M059J (cell line): Measurements from ENCODE around the gene PPP1R2C. TPM values are rescaled to one million over a fixed set of nuclear protein-coding genes. Genes with fewer than 3 reads are reported as not detected.

Experiments
- DNase-seq: peaks from one replicate; pipeline ENCODE4 v3.0.0-alpha.2; 2012; ENCODE audit warnings: low read depth
- total RNA-seq: library from RNA; depleted of rRNA; stranded (reverse); fragments of >200 nt; shearing (Covaris generic); gene quantifications from 2 replicates; pipeline ENCODE4 v1.2.3, GENCODE V29; 2014

PPP1R2C gene
- total RNA-seq, 1 experiment from 2014 or later, result not detected

- DNase-seq, result peak; percentile 42
These were observed 29.7 kb downstream of the PPP1R2C start for GRCh38 chrX:42748067-42748850.

DNA sequence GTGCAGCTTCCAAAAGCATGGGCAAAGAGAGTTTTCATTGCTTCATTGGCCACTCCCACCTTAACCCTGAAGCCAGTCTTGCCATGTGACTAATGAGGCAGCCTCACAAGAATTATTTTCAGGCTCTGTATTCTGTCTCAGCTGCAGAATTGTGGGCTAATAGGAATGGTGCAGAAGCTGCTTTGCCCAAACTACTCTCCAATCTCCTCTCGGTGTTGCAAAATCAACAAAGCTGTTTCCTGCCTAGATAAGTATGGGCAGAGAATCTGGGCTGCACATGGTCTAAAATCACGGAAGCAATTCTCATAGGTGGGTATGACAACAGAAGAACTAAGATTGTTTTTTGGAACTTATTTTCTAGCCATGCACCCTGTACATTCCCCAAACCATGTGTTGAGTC lies 31.4 kb downstream of the PPP1R2C start:
- no peak for DNase-seq

DNA sequence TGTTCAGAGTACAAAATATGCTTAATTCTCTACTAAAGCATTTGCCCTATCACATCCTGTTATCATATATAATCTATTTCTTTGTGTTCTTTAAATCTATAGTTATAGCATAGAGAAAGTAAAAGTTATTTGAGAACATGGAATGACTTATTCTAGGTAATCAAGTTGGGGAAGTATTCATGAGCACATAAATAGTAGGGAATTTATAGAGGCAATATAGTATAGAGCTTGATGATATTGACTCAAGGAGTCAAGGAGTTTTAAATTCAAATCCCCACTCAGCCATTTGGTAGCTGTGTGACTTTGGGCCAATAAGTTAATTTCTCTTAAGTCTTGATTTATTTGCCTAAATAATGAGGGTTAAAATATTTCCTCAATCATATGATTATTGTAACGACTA lies 37.5 kb downstream of the PPP1R2C start:
- no peak for DNase-seq

GRCh38 chrX:42739741-42740140 lies 38.2 kb downstream of the PPP1R2C start:
- DNase-seq, result no peak

DNA sequence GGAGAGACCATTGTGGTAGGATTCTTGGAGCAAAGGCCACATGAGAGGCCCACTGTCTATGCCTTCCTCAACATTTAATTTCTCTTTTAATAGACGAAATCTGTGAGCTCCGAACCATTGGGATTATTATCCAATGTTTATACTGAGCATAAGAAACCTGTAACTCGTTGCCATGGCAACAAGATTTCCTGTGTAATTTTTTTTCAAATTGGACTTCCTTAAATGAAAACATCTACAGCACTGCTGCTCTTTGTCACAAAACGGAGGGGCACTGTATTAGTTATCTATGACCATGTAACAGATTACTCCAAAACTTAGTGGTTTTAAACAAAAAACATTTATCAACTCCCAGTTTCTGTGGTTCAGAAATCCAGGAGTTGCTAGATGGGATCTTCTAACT lies 38.7 kb downstream of the PPP1R2C start:
- peak; percentile 70 for DNase-seq

DNA sequence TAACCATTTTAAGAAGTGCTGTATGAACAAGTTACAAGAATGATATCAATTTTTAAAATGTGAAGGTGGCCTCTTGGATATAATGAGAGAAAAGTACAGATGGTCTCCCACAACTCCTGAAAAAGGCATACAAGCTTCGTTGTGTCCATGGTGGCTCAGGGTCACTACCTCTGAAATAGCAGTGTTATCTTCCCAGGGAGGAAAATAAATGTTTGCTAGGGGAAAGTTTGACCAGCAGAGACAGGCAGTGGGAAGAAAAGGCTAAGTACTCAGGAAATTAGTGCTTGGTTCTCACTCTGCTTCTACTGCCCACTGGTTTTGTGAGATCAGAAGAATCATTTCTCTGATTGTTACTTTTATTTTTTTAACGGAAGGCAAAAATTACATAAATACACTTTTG lies 39.4 kb downstream of the PPP1R2C start:
- DNase-seq, result no peak

- no peak for DNase-seq
These were observed 42.7 kb downstream of the PPP1R2C start for GRCh38 chrX:42735250-42735649.

DNA sequence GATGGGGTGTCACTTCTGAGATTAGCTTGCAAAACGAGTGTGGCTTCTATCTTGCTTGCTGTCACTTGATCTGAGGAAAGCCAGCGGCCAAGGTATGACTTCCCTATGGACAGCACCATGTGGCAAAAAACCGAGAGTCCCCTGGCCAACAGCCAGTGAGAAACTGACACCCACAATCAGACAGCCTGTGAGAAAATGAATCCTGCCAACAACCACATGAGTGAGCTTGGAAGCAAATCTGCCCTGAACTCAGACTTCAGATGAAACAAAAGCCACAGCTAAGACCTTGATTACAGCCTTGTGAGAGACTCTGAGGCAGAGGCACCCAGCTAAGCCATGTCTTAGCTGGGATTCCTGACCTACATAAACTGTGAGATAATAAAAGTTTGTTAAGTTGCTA lies 45.5 kb downstream of the PPP1R2C start:
- DNase-seq, result peak; percentile 65
